NCI-H748 (cell line): ENCODE data around the gene RIMBP2.
A peak's percentile ranks its signal among the peaks of the same experiment; 100 is the strongest.
"Not testable (repeated sequence)": the region's sequence is repeated elsewhere in the genome, so short reads cannot be mapped to it uniquely, and the experiment has no call there.

Source experiments
- DNase-seq: peaks from one replicate; lab custom pipeline; 2025; ENCODE audit not compliant: unreplicated experiment; lab: John Stamatoyannopoulos, UW

RIMBP2 gene

DNA sequence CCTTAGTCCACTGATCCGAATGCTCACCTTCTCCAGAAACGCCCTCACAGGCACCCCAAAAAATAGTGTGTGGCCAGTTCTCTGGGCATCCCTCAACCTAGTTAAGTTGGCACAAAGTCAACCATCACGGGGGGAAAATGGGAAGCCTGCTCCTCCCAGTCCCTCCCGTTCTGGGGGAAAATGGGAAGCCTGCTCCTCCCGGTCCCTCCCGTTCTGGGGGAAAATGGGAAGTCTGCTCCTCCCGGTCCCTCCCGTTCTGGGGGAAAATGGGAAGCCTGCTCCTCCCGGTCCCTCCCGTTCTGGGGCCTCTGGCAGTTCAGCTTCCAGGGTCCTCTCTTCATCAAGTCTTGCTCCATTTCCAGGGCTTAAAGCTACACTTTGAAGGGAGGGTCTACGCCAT lies 106.1 kb downstream of the RIMBP2 start:
- no peak for DNase-seq

DNA sequence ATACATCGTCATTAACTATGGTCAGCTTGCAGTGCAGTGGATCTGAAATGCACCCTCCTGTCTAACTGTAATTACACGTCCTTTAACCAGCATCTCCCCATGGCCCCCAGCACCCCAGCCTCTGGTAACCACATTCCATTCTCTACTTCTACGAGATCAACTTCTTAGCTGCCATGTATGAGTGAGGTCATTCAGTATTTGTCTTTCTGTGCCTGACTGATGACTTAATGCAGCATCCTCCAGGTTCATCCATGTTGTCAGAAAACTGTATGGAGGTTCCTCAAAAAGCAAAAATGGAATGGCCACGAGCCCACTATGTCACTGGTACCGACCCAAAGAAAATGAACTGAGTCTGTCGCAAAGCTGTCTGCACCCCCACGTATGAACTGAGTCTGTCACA lies 107.3 kb downstream of the RIMBP2 start:
- no peak for DNase-seq

DNA sequence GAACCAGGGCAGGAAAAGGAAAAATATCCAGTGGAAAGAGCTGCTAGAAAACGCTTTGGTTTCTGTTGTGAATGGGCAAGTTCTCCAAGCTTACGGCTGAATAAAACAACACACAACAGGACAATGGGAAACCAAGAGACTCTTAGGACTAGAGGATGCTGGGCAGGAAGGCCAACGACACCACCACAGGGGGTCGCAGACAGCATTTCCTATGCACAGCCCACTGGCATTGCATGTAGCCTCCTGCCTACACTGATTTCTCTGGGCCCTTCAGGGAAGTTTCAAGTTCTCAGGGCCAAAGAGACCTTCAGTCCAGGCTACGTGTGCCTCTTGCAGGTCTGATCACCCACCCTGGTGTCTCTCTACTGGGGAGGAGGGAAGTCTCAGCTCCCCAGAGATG lies 108.0 kb downstream of the RIMBP2 start:
- peak; percentile 26 for DNase-seq

DNA sequence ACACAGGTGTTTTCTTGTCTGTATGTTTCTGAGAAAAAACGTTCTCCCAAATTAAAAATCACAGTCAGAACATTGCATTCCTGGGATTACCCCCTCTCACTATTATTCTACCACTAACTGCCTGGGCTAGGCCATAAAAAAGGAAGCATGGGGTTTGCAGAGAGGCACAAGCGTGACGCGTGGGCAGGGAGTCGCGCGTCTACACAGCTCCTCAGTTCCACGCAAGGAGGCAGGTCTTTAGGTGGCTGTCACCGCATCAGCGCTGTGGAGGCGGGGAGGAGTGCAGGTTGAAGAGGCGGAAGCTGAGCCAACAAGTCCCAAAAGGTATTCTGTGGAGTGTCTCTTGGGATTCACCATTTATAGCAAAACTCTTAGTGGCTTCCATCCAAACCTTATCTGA lies 109.9 kb downstream of the RIMBP2 start:
- DNase-seq, result no peak

DNA sequence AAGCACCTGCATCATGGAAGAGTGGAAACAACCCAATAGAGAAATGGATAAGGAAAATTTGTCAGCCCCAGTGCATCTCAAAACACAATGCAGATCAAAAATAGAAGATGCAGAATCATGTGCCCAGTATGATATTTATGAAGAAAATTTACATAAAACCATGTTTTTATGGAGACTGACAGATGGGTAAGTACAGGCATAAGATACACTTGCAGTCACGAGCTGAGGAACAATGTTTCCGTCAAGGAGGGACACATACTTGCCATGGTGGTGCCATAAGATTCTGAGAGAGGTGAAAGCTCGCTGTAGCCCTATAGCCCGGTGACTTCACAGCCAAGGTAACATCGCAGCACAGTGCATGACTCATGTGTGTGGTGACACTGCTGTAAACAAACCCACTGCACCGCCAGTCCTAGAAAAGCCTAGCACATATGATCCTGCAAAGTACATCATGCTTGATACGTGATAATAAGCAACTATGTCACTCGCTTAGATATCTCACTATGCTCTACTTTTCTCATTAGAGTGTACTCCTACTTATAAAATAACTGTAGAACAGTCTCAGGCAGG lies 112.6 kb downstream of the RIMBP2 start:
- no peak for DNase-seq

DNA sequence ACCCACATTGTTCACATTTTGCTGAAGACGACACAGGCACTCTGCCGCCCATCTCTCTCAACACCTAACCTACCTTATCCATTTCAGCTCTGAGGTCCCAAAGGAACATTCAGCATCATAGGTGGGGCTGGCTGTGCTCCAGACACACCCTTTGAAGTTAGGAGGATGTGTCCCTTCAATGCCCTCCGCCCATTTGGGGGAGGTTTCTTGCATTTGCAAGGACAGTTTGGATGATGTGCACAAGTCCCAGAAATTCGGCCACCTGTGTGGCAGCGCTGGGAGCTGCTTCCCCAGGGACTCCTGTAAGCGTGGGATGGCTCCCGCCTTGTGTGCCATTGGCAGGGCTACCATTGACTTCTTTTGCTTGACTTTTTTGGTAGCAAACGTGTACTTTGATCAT lies 113.8 kb downstream of the RIMBP2 start:
- DNase-seq, result no peak

DNA sequence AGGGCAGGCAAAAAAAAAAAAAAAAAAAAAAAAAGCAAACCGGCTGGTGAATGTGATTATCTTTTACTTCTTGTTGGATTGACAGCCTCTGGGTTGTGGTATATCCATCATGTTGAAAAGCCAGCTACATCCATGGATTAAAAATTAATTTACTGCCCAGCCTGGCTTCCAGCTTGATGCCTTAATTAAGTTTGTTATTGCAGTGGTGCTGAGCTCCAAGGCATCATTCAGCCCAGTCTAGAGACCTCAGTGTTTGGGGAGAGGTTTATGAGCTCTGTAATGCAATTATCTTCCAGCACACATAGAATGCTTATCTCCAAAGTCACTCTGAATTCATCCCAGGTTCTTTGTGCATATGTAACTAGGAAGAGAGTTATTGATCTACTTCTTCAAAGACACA lies 114.8 kb downstream of the RIMBP2 start:
- no peak for DNase-seq

DNA sequence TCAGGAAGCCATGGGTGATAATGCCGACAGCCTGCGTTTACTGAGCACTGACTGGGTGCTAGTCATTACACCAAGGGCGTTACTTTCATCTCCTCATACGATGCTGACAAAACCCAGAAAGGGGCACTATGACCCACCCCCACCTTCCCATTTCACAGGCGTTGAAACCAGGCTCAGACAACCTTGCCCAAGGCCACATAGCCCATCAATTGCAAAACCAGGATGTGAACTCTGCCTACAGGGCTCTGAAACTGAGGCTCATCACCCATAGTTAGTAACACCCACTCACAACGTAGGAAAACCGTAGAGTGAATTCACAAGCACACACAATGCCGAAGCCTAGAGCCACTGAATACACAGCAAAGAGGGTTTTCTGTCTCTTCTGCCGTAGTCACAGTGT lies 119.9 kb downstream of the RIMBP2 start:
- no peak for DNase-seq

DNA sequence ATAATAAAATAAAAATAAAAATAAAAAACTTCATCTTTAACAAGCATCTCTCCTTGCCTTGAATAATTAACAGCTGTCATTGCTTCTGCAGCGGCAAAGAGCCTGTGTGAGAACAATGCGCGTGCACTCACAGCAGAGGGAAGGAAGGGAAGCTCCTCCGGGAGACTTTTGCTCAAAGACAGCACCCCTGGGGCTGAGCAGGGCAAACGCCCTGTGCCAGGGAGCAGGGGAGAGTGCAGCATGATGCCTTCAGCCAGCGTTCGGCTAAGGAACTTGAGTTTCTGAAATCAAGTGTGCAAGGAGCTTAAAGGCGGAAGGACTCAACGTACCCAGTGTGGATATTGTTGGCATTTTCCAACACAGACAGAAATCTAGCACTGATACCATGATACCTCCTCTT lies 120.5 kb downstream of the RIMBP2 start:
- no peak for DNase-seq

DNA sequence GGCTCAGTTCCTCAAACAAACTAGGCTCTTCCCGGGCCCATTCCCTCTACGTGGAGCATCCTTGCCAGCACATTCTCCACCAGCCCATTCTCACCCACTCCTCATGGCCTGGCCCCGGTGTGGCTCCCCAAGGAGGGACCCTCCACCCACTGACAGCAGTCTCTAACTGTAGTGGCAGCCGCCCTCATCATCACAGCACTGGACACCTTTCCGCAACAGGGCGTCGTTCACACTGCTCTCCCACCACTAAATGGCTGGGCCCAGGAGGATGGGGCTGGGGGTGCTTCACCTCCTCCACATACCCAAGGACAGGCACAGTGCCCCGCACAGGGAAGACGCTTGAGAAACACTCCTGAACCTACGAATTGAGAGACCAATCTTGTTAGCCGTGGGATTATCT lies 123.0 kb downstream of the RIMBP2 start:
- no peak for DNase-seq

DNA sequence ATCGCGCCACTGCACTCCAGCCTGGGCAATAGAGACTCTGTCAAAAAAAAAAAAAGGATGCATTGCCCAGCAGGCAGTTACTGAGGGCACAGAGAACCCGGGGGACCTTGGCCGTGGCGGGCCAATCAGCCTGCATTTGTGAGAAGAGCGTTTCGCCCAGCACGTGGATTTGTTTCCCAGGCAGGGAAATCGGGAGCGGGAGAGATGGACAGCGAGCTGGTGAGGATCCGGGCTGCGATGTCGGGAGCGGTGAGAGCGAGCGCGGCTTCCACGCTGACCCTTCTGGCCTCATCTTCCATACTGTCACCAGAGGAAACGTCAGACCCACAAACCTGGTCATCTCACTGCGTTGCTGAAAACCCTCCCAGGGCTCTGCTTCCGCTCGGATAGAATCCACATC lies 123.5 kb downstream of the RIMBP2 start:
- no peak for DNase-seq

DNA sequence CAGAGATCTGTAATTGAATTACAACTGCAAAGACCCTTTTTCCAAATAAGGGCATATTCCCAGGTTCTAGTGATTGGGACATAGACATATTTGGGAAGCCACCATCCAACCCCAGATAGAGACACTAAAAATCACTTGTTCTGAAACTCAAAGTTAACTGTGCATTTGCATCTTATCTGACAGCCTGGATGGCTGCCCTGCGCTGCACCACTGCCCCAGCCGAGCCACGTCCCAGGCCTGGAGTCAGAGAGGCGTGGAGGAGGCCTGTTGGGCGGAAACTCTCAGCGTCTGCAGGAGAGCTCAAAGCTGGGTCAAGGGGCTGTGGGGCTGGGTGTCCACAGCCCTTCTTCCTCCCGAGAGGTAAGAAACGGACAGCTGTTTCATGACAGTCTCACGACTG lies 124.4 kb downstream of the RIMBP2 start:
- no peak for DNase-seq

DNA sequence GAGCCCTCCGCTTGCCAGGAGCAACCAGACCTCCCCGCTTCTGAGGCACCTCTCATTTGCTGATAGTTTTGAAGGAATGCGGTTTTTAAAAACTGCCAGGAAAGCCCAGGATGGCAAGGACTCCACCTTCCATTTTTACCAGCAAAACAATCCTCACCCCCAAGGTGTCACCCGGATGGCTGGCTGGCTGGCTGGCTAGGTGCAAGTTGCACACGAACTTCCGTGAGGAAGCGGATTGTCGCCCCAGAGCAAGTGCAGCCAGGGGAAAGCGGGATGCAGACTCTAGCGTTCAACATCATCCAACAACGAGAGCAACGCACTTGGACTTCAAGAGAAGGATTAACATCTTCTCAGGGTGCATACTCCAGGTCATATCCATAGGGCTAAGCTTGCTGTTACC lies 125.4 kb downstream of the RIMBP2 start:
- DNase-seq, result no peak

DNA sequence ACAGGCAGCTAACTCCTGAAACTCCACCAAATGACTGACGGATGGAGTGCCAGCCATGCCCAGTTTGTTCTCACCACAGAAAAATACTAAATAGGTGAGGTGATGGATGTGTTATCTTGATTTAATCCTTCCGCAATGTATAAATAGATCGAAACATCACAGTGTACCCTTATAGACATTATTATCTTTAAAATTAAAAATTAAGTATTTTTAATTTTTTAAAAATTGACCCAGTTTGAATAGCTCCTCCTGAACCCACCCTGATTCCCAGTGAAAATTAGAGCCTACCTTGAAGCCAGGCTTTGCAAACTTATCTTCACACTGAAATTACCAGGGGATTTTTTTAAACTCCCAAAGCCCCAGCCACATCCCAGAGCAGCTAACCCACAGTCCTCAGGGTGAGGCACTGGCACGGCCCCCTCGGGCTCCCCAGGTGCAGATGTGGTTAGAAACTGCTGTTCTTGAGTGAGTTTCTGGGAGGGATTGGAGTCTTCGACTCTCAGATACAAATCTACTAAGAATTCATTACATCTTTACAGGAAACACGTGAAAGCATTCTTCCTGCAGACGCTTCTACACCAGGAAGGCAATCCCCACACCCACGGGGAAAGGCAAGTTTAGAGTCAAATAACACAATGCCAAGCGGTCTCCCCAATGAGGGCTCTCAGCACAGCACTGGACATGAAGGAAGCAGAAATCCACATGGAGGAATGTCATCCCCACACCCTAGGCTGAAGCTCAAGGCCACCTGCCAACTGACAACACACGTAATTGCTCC lies 126.4 kb downstream of the RIMBP2 start:
- peak; percentile 17 for DNase-seq

DNA sequence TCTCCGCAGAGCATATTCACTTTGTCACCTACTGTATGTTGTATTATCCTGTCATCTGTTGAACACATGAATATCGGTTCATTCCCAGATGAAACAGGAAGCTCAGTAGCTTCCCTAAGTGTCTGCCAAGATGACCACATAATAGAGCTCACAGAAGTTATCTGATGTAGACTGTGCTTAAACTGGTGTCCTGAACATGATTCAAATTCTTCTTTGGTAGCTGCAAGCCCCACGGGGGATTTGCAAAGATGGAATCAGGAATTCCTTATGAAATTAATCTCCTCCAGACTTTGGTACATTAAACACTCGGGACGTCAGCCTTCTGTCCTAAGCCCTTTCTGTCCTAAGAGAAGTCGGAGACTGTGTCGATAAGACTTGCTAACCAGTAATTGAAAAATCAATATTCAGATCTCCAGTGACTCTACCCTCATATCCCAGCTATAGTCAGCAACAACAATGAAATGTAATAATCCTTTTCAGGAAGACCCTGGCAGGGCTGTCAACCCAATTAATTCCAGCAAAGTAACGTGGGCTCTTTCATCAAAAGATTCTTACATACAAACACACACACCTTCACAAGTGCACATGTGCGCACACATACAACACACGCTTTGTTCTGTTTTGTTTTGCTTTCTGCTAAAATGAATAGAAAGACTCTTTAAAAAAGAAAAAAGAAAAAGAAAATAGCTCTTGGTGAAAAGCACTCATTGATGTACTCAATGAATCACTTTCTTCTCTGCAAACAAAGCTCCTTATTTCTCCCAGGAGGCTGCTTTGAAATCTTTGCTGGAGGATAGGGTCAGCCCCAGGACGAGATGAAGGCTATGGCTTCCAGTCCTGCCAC lies 127.2 kb downstream of the RIMBP2 start:
- DNase-seq, result no peak

DNA sequence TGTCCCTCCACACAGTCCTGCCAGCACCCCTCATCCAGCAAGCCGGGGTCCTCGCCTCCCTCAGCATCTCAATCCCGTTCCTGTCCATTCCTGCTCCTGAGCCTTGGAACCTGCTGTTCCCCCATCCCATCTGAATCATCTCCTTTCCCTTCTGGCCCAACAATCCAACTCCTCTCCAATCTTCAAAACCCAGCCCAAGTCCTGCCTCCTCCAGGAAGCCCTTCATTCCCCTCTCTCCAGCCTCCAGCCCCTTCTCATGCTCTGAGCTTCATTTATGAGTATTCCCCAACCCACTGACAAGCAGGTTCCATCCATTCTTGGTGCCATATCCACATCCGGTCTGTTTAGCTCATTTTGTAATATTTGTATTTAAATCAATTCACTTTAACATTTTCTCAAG lies 128.1 kb downstream of the RIMBP2 start:
- no peak for DNase-seq

DNA sequence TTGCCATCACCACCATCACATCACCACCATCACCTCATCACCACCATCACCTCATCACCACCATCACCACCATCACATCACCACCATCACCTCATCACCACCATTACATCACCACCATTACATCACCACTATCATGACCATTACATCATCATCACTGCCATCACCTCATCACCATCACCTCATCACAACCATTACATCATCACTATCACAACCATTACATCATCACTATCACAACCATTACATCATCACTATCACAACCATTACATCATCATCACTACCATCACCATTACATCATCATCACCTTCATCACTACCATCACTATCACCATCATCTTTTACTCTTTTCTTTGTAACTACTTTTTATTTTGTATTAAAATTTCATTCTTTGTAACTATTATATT lies 131.6 kb downstream of the RIMBP2 start:
- not testable (repeated sequence) for DNase-seq

DNA sequence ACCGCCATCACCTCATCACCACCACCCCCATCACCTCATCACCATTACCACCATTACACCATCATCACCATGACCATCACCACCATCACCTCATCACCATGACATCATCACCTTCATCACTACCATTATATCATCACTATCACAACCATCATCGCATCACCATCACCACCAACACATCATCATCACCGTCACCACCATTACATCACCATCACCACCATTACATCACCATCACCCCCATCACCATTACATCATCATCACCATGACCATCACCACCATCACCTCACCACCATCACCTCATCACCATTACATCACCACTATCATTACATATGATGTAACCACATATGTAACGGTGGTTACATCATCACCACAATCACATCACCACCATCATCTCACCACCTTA lies 132.3 kb downstream of the RIMBP2 start:
- no peak for DNase-seq

DNA sequence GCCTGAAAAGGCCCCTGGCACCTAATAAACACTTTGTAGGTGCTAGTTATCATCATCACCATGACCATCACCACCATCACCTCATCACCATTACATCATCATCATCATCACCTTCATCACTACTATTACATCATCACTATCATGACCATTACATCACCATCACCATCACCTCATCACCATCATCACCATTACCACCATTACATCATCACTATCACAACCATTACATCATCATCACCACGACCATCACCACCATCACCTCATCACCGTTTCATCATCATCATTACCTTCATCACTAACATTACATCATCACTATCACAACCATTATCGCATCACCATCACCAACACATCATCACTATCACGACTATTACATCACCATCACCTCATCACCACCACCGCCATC lies 132.8 kb downstream of the RIMBP2 start:
- no peak for DNase-seq

DNA sequence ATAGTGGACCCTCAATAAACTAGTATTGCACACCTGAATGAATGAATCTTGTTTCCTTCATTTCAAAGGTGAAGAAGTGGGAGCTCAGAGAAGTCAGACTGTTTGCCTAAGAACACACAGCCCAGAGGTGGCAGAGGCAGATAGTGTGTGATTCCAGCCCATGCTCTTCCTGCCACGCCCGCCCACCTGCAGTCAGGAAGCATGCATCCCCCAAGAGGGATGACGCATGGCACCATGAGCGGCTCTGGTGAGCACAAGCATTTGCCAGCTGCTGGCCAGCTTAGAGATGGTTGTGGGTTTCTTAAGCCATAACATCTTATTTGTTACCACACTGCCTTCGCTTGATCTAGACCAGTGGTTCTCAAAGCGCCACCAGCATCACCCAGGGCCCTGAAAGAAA lies 133.8 kb downstream of the RIMBP2 start:
- peak; percentile 22 for DNase-seq

DNA sequence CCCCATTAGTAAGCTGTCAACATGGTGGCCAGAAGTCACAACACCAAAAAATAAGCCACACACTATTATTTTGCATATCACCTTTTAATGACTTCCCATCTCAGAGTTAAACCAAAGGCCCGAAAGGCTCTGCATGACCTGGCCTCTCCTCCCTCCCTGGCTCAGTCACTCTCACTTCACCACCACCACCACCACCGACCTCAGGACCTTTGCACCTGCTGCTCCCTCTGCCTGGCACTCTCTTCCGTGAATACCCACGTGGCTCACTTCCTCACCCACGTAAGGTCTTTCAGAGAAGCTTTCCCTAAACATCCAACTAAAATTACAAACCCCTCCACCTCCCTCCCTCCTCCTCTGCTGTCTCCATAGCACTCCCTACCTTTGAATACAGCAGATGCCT lies 134.3 kb downstream of the RIMBP2 start:
- DNase-seq, result no peak

DNA sequence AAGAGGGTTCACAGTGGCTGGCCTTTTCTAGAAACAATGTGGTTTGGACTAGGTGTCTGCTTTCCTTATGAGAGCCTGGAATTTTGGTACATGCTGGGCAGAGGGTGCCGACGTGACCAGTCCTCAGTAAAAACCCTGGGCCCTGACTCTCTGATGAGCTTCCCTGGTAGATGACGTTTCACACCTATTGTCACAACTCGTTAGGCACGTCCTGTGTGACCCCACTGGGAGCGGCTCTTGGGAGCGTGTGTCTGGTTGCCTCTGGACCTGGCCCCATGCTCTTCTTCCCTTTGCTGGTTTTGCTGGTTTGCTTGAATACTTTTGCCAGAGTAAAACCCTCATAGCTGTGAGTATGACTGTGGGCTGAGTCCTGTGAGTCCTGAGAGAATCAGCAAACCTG lies 136.9 kb downstream of the RIMBP2 start:
- DNase-seq, result no peak
